LNCaP clone FGC (cell line): Measurements from ENCODE around the gene LPP.

Source experiments
- DNase-seq: peaks from one replicate; pipeline ENCODE4 v3.0.0-alpha.2; 2011; ENCODE audit warnings: low read depth
- H3K4me3 ChIP-seq: 2 replicates; pipeline ENCODE4 v1.5.1; 2011; ENCODE audit warnings: mild to moderate bottlenecking, low read depth, low read length, control low read depth
- TF ChIP-seq, protein P1 (sequence below): IDR thresholded peaks from 2 replicates; pipeline ENCODE4 v1.5.1; 2012; ENCODE audit warnings: mild to moderate bottlenecking; ENCODE audit not compliant: control insufficient read depth, insufficient read depth; ENCODE audit errors: extremely low read depth

LPP gene

DNA sequence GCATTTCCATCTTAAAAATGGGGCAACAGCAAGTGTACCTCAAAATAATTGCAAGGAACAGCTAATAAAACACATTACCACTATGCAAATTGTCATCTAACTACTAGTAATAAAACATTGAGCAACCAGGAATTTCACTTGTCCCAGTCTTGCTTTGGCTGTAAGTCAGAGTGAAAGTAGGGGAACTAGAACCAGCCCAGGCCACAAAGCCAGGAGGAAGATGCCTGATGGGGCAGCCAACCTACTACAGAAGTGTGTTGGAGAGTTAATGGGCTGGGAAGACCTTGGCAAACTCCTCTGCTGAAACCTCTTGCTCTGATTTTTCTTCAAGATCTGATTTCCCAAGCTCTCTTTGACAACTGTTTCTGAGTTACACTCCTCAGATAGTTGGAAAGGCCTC is 40.2 kb upstream of the LPP start:
- no peak for DNase-seq
- H3K4me3 ChIP-seq = no peak overlapping the region
- TF ChIP-seq, protein P1, sequence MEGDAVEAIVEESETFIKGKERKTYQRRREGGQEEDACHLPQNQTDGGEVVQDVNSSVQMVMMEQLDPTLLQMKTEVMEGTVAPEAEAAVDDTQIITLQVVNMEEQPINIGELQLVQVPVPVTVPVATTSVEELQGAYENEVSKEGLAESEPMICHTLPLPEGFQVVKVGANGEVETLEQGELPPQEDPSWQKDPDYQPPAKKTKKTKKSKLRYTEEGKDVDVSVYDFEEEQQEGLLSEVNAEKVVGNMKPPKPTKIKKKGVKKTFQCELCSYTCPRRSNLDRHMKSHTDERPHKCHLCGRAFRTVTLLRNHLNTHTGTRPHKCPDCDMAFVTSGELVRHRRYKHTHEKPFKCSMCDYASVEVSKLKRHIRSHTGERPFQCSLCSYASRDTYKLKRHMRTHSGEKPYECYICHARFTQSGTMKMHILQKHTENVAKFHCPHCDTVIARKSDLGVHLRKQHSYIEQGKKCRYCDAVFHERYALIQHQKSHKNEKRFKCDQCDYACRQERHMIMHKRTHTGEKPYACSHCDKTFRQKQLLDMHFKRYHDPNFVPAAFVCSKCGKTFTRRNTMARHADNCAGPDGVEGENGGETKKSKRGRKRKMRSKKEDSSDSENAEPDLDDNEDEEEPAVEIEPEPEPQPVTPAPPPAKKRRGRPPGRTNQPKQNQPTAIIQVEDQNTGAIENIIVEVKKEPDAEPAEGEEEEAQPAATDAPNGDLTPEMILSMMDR = no peak

DNA sequence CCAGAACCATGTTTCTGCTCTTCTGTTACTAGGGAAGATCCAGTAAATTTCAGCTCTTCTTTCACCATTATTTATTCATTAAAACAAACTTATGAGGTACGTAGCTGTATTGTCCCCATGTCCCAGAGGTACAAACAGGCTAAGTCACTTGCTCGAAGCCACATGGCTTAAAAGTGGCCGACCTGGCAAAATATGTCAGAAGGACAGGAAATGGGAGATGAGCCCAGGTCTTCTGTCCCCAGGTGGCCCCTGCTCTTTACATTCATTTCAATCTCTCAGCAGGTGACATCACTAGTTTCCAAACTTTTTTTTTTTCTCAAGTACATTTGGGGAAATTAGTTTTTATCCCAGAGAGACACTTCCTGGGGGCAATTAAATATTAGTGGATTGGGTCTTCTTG is 34.1 kb upstream of the LPP start:
- no peak overlapping the region for H3K4me3 ChIP-seq
- TF ChIP-seq, protein P1 = no peak
- DNase-seq = peak; percentile 13

DNA sequence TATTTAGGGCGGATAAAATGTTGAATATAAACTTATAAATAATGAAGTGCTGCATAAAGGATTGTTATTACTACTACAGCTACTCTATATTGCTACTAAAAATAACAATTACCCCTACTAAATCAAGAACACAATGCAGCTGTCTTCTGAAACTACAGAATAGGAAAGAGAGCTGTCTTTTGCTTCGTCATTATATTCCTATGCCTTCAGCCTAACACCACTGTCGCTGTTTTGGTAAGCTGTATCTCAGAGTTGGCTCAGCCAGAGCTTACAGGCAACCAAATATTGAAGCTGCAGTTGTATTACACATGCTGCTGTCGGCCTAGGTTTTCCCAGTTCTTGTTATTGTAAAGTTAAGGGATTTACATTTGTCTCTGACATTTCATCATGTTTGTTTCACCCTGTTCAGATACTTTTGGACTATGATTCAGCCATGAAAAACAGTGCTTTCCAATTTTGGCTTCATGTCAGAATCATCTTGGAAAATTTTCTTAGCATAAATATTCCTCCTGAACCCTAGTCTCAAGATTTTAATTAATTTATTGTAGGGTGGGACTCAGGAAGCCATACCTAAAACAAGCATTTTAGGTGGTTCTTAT is 31.3 kb upstream of the LPP start:
- TF ChIP-seq, protein P1 = no peak
- H3K4me3 ChIP-seq = no peak overlapping the region
- no peak for DNase-seq

DNA sequence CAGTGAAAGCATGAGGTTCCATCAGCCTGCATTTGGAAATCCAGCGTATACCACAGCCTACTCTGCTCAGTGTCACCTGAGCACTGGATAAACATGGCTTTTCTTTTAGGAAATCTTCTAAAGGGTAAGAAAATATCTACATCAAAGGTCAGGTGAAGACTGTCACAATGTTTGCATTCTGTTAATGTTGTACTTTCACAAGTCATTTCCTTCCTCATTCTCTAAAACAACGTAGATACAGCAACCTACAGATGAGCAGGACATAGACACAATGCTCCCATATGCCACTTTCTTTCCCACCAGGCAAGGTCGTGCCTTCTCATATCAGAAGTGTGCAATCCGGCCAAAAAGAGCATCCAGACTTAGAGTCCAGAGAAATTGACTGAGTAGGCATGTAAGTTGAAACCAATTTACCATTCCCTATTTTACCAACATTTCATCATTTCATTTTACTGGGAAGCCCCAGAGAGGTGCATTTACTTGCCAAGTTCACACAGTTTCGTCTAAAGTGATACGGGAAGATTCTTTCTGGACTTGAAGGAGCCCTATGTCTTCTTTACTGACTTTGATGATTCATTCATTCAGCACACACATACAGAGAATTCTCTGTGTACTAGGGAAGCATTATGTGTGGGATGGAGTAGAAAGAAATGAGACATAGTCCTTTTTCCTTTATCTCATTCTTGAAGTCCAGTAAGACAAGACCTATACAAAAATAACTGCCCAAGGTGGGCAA is 30.6 kb upstream of the LPP start:
- TF ChIP-seq, protein P1 = no peak
- no peak for DNase-seq
- no peak overlapping the region for H3K4me3 ChIP-seq

DNA sequence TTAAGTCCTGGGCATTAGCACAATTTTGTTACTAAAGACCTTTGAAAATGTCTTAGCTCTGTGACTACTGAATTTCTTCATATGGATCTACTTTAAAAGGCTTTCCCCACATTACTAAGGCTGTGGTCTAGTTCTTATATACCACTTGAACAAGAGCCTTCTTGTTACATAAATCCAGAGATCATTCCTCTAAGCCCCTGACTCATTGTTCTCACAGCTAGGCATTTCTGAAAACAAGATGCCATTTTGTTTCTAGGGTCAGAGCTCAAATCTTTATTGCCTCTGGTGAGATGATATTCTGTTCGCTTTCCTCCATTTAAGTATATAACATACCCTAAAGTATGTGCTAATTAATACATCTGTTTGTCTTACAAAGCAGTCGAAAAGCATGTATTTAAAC is 29.8 kb upstream of the LPP start:
- no peak for DNase-seq
- no peak overlapping the region for H3K4me3 ChIP-seq
- TF ChIP-seq, protein P1 = no peak

DNA sequence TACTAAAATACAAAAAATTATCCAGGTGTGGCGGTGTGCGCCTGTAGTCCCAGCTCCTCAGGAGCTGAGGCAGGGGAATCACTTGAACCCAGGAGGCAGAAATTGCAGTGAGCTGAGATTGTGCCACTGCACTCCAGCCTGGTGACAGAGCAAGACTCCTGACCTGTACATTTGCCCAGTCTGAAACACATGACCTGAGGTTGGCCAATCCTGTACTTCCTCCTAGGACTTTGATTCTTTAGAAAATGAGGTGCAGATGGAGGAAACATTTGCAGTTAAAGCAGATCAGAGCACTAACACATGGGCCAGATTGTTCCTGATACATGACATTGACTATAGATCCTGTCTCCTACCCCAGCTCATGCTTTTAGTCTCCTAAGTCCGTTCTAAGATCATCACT is 28.9 kb upstream of the LPP start:
- TF ChIP-seq, protein P1 = no peak
- H3K4me3 ChIP-seq = no peak overlapping the region
- DNase-seq = no peak

DNA sequence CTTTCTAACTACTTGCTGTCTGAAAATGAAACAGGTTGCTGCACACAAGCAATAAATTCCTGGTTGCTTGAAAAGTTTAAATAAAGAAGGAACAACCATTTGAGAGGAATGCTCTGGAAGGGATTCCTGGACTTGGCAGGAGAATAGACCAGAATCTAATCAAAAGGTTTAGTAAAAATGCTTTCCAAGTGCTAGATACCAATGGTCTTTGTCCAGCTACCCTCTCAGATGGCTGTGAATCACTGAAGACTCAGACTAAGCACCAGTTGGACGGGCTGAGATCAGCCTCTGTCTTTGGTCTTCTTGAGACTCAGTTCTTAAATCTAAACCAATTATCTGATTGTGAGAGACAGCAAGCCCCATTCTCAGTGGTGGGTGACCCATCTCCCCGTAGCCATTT is 27.7 kb upstream of the LPP start:
- H3K4me3 ChIP-seq = no peak overlapping the region
- TF ChIP-seq, protein P1 = no peak
- DNase-seq = no peak
